IMR-90 (cell line): ENCODE measurements around the gene ID3. TPM values are rescaled to one million over a fixed set of nuclear protein-coding genes. Genes with fewer than 3 reads are reported as not detected.
A peak's percentile ranks its signal among the peaks of the same experiment; 100 is the strongest.

Source experiments
- ATAC-seq: fragments of 200-7000 bp; cut with Tn5 transposase; 2 replicates; pipeline ENCODE4 v1.9.1; 2020; ENCODE audit warnings: low read depth, mild to moderate bottlenecking, moderate library complexity
- BruUV-seq: library from RNA; stranded (reverse); fragments of 400-500 nt; replicated peaks from 2 replicates; lab custom pipeline; 2021; lab: Mats Ljungman, UMichigan
- CTCF ChIA-PET: fragments of 300-600 bp; formaldehyde crosslinking; extraction: SDS; loops from one replicate; lab custom pipeline; 2021; ENCODE audit warnings: antibody characterized with exemption; lab: Yijun Ruan, JAX
- POLR2A ChIA-PET: fragments of 300-600 bp; sonication (Branson Sonifier 250); formaldehyde crosslinking; loops from one replicate; lab custom pipeline; 2022; ENCODE audit warnings: antibody characterized with exemption; ENCODE audit not compliant: unreplicated experiment; lab: Charles Lee
- DNase-seq: peaks from one replicate; pipeline ENCODE4 v3.0.0; 2013
- H2AFZ ChIP-seq: replicated peaks from 2 replicates; pipeline ENCODE3; 2013; ENCODE audit warnings: low read length, mild to moderate bottlenecking; ENCODE audit not compliant: poor library complexity
- H2AK5ac ChIP-seq: 2 replicates; pipeline ENCODE4 v1.6.1; 2013; ENCODE audit warnings: low read depth, low read length, inconsistent platforms
- H2AK9ac ChIP-seq: replicated peaks from 2 replicates; pipeline ENCODE3; 2013; ENCODE audit warnings: mild to moderate bottlenecking, low read depth, low read length, moderate library complexity; ENCODE audit not compliant: poor library complexity
- H2BK120ac ChIP-seq: 2 replicates; pipeline ENCODE4 v1.6.1; 2013; ENCODE audit warnings: low read depth, low read length, inconsistent platforms
- H2BK15ac ChIP-seq: 3 replicates; pipeline ENCODE4 v1.6.1; 2013; ENCODE audit warnings: low read depth, low read length, inconsistent platforms
- H2BK20ac ChIP-seq: 2 replicates; pipeline ENCODE4 v1.6.1; 2013; ENCODE audit warnings: low read depth, mild to moderate bottlenecking, inconsistent platforms, low read length, moderate library complexity
- H2BK5ac ChIP-seq: 2 replicates; pipeline ENCODE4 v1.6.1; 2013; ENCODE audit warnings: mild to moderate bottlenecking, low read depth, low read length, inconsistent platforms; ENCODE audit not compliant: poor library complexity, severe bottlenecking
- H3K14ac ChIP-seq: replicated peaks from 2 replicates; pipeline ENCODE4 v1.6.1; 2013; ENCODE audit warnings: low read depth, low read length, inconsistent platforms
- H3K18ac ChIP-seq: 2 replicates; pipeline ENCODE4 v1.6.1; 2013; ENCODE audit warnings: low read depth, low read length, control low read depth
- H3K23ac ChIP-seq: 2 replicates; pipeline ENCODE4 v1.6.1; 2013; ENCODE audit warnings: low read depth, low read length, inconsistent platforms
- H3K27ac ChIP-seq: 2 replicates; pipeline ENCODE4 v1.5.1; 2013; ENCODE audit warnings: mild to moderate bottlenecking, control low read depth, low read length; ENCODE audit not compliant: insufficient read depth
- H3K27me3 ChIP-seq: 2 replicates; pipeline ENCODE4 v1.6.1; 2013; ENCODE audit warnings: low read length; ENCODE audit not compliant: control insufficient read depth, insufficient read depth
- H3K36me3 ChIP-seq: 2 replicates; pipeline ENCODE4 v1.6.1; 2013; ENCODE audit warnings: low read length, mixed read lengths; ENCODE audit not compliant: control insufficient read depth, insufficient read depth
- H3K4ac ChIP-seq: 2 replicates; pipeline ENCODE4 v1.6.1; 2013; ENCODE audit warnings: low read depth, low read length, inconsistent platforms
- H3K4me1 ChIP-seq: 2 replicates; pipeline ENCODE4 v1.6.1; 2013; ENCODE audit warnings: low read length, mixed read lengths; ENCODE audit not compliant: control insufficient read depth, insufficient read depth
- H3K4me2 ChIP-seq: 2 replicates; pipeline ENCODE4 v1.6.1; 2013; ENCODE audit warnings: low read depth, mild to moderate bottlenecking, control low read depth, low read length, moderate library complexity
- H3K4me3 ChIP-seq: 2 replicates; pipeline ENCODE4 v1.5.1; 2013; ENCODE audit warnings: low read depth, mild to moderate bottlenecking, control low read depth, low read length, moderate library complexity; ENCODE audit not compliant: insufficient read depth
- H3K56ac ChIP-seq: 2 replicates; pipeline ENCODE4 v1.6.1; 2013; ENCODE audit warnings: low read length, inconsistent platforms; ENCODE audit not compliant: insufficient read depth; ENCODE audit errors: extremely low read depth
- H3K79me1 ChIP-seq, 2 experiments: 2 replicates each; pipeline ENCODE4 v1.6.1; 2013; ENCODE audit warnings: low read length in 2 of 2, inconsistent platforms in 1 of 2, low read depth in 1 of 2
- H3K9ac ChIP-seq: 2 replicates; pipeline ENCODE4 v1.6.1; 2013; ENCODE audit warnings: low read depth, low read length, control low read depth
- H3K9me1 ChIP-seq: 2 replicates; pipeline ENCODE4 v1.6.1; 2013; ENCODE audit warnings: low read length, inconsistent platforms; ENCODE audit not compliant: insufficient read depth
- H3K9me3 ChIP-seq: 2 replicates; pipeline ENCODE4 v1.6.1; 2013; ENCODE audit warnings: low read length; ENCODE audit not compliant: control insufficient read depth, insufficient read depth
- H4K20me1 ChIP-seq: 2 replicates; pipeline ENCODE4 v1.6.1; 2013; ENCODE audit warnings: low read length, inconsistent platforms; ENCODE audit not compliant: insufficient read depth
- H4K5ac ChIP-seq: 2 replicates; pipeline ENCODE4 v1.6.1; 2013; ENCODE audit warnings: mild to moderate bottlenecking, low read depth, low read length, control low read depth
- H4K8ac ChIP-seq, 2 experiments: 2 replicates each; pipeline ENCODE4 v1.6.1; 2013; ENCODE audit warnings: low read depth in 2 of 2, low read length in 2 of 2, control low read depth in 1 of 2, inconsistent platforms in 1 of 2
- H4K91ac ChIP-seq: 2 replicates; pipeline ENCODE4 v1.6.1; 2013; ENCODE audit warnings: low read depth, low read length, inconsistent platforms; ENCODE audit not compliant: insufficient read depth
- BHLHE40 ChIP-seq: fragments of 150-350 bp; IDR thresholded peaks from 2 replicates; pipeline ENCODE4 v1.6.1; 2016; ENCODE audit warnings: mild to moderate bottlenecking, low read depth, low read length
- CEBPB ChIP-seq: IDR thresholded peaks from 2 replicates; pipeline ENCODE4 v1.6.1; 2012; ENCODE audit warnings: low read depth, low read length, improper control_type of control experiment
- CHD1 ChIP-seq: IDR thresholded peaks from 2 replicates; pipeline ENCODE4 v1.6.1; 2012; ENCODE audit warnings: low read depth, low read length, improper control_type of control experiment
- CTCF ChIP-seq: conservative IDR thresholded peaks from 2 replicates; pipeline ENCODE4 v1.5.1; 2012; ENCODE audit warnings: mild to moderate bottlenecking, low read depth, low read length, improper control_type of control experiment
- FOS ChIP-seq: fragments of 150-350 bp; IDR thresholded peaks from 2 replicates; pipeline ENCODE4 v1.6.1; 2016; ENCODE audit warnings: low read depth, low read length
- MAZ ChIP-seq: IDR thresholded peaks from 2 replicates; pipeline ENCODE4 v1.6.1; 2012; ENCODE audit warnings: low read depth, mild to moderate bottlenecking, low read length, improper control_type of control experiment, moderate library complexity, borderline replicate concordance
- MXI1 ChIP-seq: IDR thresholded peaks from 2 replicates; pipeline ENCODE4 v1.6.1; 2012; ENCODE audit warnings: low read depth, mild to moderate bottlenecking, low read length, moderate library complexity, borderline replicate concordance
- NFE2L2 ChIP-seq: fragments of 150-350 bp; IDR thresholded peaks from 2 replicates; pipeline ENCODE4 v1.6.1; 2016; ENCODE audit warnings: low read depth, mild to moderate bottlenecking, low read length
- POLR2A ChIP-seq: IDR thresholded peaks from 2 replicates; pipeline ENCODE4 v1.6.1; 2012; ENCODE audit warnings: mild to moderate bottlenecking, low read depth, low read length
- RAD21 ChIP-seq: IDR thresholded peaks from 2 replicates; pipeline ENCODE4 v1.6.1; 2012; ENCODE audit warnings: low read length, improper control_type of control experiment
- RCOR1 ChIP-seq: IDR thresholded peaks from 2 replicates; pipeline ENCODE4 v1.6.1; 2012; ENCODE audit warnings: mild to moderate bottlenecking, low read length, improper control_type of control experiment; ENCODE audit not compliant: insufficient replicate concordance
- WGBS, 2 experiments: methylation state at CpG; one replicate each; pipeline versions ENCODE4 v1.1.5 to v1.1.7; 2013; ENCODE audit warnings: missing lambda C conversion rate in 2 of 2; ENCODE audit not compliant: insufficient read length in 1 of 2; ENCODE audit errors: extremely low coverage in 2 of 2; 5-methylcytosine and 5-hydroxymethylcytosine counted together
- dilution Hi-C: fragments of 300-500 bp; cut with HindIII; formaldehyde crosslinking; loops from one replicate; pipeline ENCODE4 v1.14.3; 2018; ENCODE audit warnings: low sequenced_read_pairs; ENCODE audit not compliant: unreplicated experiment
- in situ Hi-C: fragments of 300-500 bp; cut with MboI; formaldehyde crosslinking; loops from 3 replicates; pipeline ENCODE4 v1.14.3; 2019; ENCODE audit warnings: low sequenced_read_pairs, inconsistent platforms, mixed read lengths
- intact Hi-C: fragments of 100-400 bp; cut with micrococcal nuclease; formaldehyde crosslinking; loops from 2 replicates; pipeline ENCODE4 v1.10.0; 2022
- polyA plus RNA-seq, 3 experiments: library from polyadenylated mRNA; depleted of rRNA; stranded (reverse); fragments of >200 nt; gene quantifications; 2 replicates each; pipeline ENCODE4 v1.2.3, GENCODE V29; 2012; ENCODE audit warnings: low replicate concordance in 1 of 3
- total RNA-seq: library from RNA; depleted of rRNA; stranded (reverse); fragments of >200 nt; gene quantifications from 2 replicates; pipeline ENCODE4 v1.2.3, GENCODE V29; 2012
- TF ChIP-seq, protein P1 (sequence below): fragments of 150-350 bp; IDR thresholded peaks from 2 replicates; pipeline ENCODE4 v1.6.1; 2016; ENCODE audit warnings: low read depth, mild to moderate bottlenecking, low read length, moderate library complexity, borderline replicate concordance

Gene ID3
- total and polyA plus RNA-seq, 2 of the 4 experiments (the other 2 are of a cell fraction), result 109 to 304 TPM

GRCh38 chr1:23574265-23574754 is 15.0 kb upstream of the ID3 start:
- DNase-seq (no peak), ATAC-seq (no peak)
- Histone ChIP-seq H3K79me1 (peaks cover 9 to 27% of the 10 kb centered on the region in 2 experiments; a peak in 3 of 4 replicates), H2BK20ac (peak overlapping the region; percentile 70), H2AK9ac (no peak overlapping the region), H2AFZ (no peak overlapping the region), H3K27me3 (no peaks in the 10 kb centered on the region), H4K8ac (no peak overlapping the region), H3K4me2 (no peak overlapping the region), H2BK5ac (no peak overlapping the region), H3K4me1 (peaks cover 20% of the 10 kb centered on the region), H3K4me3 (no peak overlapping the region), H2BK120ac (peak overlapping the region; percentile 47; the same call in 1 of the 2 replicates), H2BK15ac (peak overlapping the region; percentile 94; the same call in 2 of the 3 replicates), H3K9me3 (no peaks in the 10 kb centered on the region; the same call in 1 of the 2 replicates), H3K56ac (no peak overlapping the region), H3K23ac (no peak overlapping the region), H3K9ac (no peak overlapping the region), H4K91ac (0 out of 2 replicates have a peak overlapping the region, but pooled peaks have one; percentile 24), H2AK5ac (peak overlapping the region; percentile 62), H3K36me3 (no peaks in the 10 kb centered on the region), H3K4ac (peak overlapping the region; percentile 99; the same call in 1 of the 2 replicates), H4K20me1 (no peaks in the 10 kb centered on the region; the same call in 1 of the 2 replicates), H3K27ac (no peak overlapping the region), H4K5ac (no peak overlapping the region), H3K9me1 (peaks cover 19% of the 10 kb centered on the region), H3K14ac (peak overlapping the region; percentile 9), H3K18ac (no peak overlapping the region)
- no peak for TF ChIP-seq MAZ
- TF ChIP-seq NFE2L2, result no peak
- no peak for TF ChIP-seq CTCF
- TF ChIP-seq POLR2A, result no peak
- no peak for TF ChIP-seq RAD21
- TF ChIP-seq, protein P1, sequence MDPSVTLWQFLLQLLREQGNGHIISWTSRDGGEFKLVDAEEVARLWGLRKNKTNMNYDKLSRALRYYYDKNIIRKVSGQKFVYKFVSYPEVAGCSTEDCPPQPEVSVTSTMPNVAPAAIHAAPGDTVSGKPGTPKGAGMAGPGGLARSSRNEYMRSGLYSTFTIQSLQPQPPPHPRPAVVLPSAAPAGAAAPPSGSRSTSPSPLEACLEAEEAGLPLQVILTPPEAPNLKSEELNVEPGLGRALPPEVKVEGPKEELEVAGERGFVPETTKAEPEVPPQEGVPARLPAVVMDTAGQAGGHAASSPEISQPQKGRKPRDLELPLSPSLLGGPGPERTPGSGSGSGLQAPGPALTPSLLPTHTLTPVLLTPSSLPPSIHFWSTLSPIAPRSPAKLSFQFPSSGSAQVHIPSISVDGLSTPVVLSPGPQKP, result no peak
- no peak for TF ChIP-seq RCOR1
- TF ChIP-seq CHD1, result no peak
- TF ChIP-seq BHLHE40, result no peak
- TF ChIP-seq MXI1, result no peak
- no peak for TF ChIP-seq CEBPB
- no peak for TF ChIP-seq FOS
- dilution Hi-C loops (no loop called here), in situ Hi-C loops (no loop called here), intact Hi-C loops (no loop called here)
- ChIA-PET CTCF (no interaction called here), POLR2A (no interaction called here)
- BruUV-seq, result no TSS peak
- WGBS, 2 experiments, result no CpG with 5 or more reads among the region's 2 CpGs
